H1 (cell line): ENCODE measurements around the gene CAMKMT. TPM values are rescaled to one million over a fixed set of nuclear protein-coding genes. Genes with fewer than 3 reads are reported as not detected.
A peak's percentile ranks its signal among the peaks of the same experiment; 100 is the strongest.

Experiments used
- CTCF ChIA-PET: fragments of 300-600 bp; sonication (Branson Sonifier 250); formaldehyde crosslinking; loops from one replicate; lab custom pipeline; 2021; ENCODE audit not compliant: partially characterized antibody; lab: Charles Lee
- POLR2A ChIA-PET: fragments of 300-600 bp; sonication (Branson Sonifier 250); formaldehyde crosslinking; loops from one replicate; lab custom pipeline; 2021; ENCODE audit warnings: inconsistent platforms; ENCODE audit not compliant: partially characterized antibody; lab: Charles Lee
- DNase-seq, 2 experiments: peaks; one replicate each; pipeline versions ENCODE4 v3.0.0 to v3.0.0-alpha.2; 2010 to 2022; ENCODE audit warnings: low spot score in 2 of 2, low read depth in 1 of 2, mixed read lengths in 1 of 2
- FAIRE-seq: peaks from 2 replicates; lab custom pipeline; 2011; peaks lifted over from hg19 to GRCh38; lab: Jason Lieb, UNC
- H2AFZ ChIP-seq: 2 replicates; pipeline ENCODE4 v1.8.1; 2012; ENCODE audit warnings: low read length, inconsistent platforms
- H2AK5ac ChIP-seq: 2 replicates; pipeline ENCODE4 v1.6.1; 2013; ENCODE audit warnings: low read depth, low read length
- H2BK120ac ChIP-seq: replicated peaks from 2 replicates; pipeline ENCODE3; 2013; ENCODE audit warnings: low read depth, low read length, inconsistent platforms
- H2BK12ac ChIP-seq: 2 replicates; pipeline ENCODE4 v1.6.1; 2013; ENCODE audit warnings: low read depth, low read length
- H2BK15ac ChIP-seq: 2 replicates; pipeline ENCODE4 v1.6.1; 2013; ENCODE audit warnings: low read length
- H2BK20ac ChIP-seq: 2 replicates; pipeline ENCODE4 v1.6.1; 2013; ENCODE audit warnings: low read length
- H2BK5ac ChIP-seq: 2 replicates; pipeline ENCODE4 v1.6.1; 2013; ENCODE audit warnings: low read depth, low read length
- H3K14ac ChIP-seq: 2 replicates; pipeline ENCODE4 v1.6.1; 2013; ENCODE audit warnings: inconsistent platforms; ENCODE audit not compliant: insufficient read length
- H3K18ac ChIP-seq: 2 replicates; pipeline ENCODE4 v1.6.1; 2013; ENCODE audit warnings: low read length; ENCODE audit errors: extremely low read depth
- H3K23ac ChIP-seq: 2 replicates; pipeline ENCODE4 v1.6.1; 2013; ENCODE audit warnings: inconsistent platforms; ENCODE audit not compliant: insufficient read length
- H3K23me2 ChIP-seq: 2 replicates; pipeline ENCODE4 v1.6.1; 2013; ENCODE audit warnings: low read depth, low read length
- H3K27ac ChIP-seq: 2 replicates; pipeline ENCODE4 v1.6.1; 2011; ENCODE audit warnings: low read depth, low read length, inconsistent platforms
- H3K27me3 ChIP-seq, 4 experiments: replicated peaks in 1 of 4; 1 replicate in 1 of 4; 2 replicates in 3 of 4; pipeline versions ENCODE4 v1.6.1 to v1.8.1; 2011 to 2013; ENCODE audit warnings: low read length in 3 of 4, mild to moderate bottlenecking in 3 of 4, inconsistent platforms in 2 of 4, mixed read lengths in 2 of 4, moderate library complexity in 1 of 4; ENCODE audit not compliant: control insufficient read depth in 3 of 4, insufficient read depth in 3 of 4; ENCODE audit errors: extremely low read depth in 1 of 4
- H3K36me3 ChIP-seq, 4 experiments: 2 replicates each; pipeline versions ENCODE4 v1.6.1 to v1.8.1; 2011 to 2013; ENCODE audit warnings: mild to moderate bottlenecking in 4 of 4, low read length in 3 of 4, moderate library complexity in 2 of 4, control low read depth in 1 of 4, inconsistent platforms in 1 of 4; ENCODE audit not compliant: insufficient read depth in 4 of 4, control insufficient read depth in 2 of 4
- H3K4ac ChIP-seq: replicated peaks from 2 replicates; pipeline ENCODE3; 2013; ENCODE audit warnings: low read length, low read depth, mixed read lengths, inconsistent platforms; ENCODE audit not compliant: insufficient read length
- H3K4me1 ChIP-seq, 4 experiments: replicated peaks in 1 of 4; 1 replicate in 1 of 4; 2 replicates in 3 of 4; pipeline versions ENCODE4 v1.6.1 to v1.8.1; 2011 to 2013; ENCODE audit warnings: low read length in 3 of 4, inconsistent platforms in 2 of 4, mixed read lengths in 1 of 4; ENCODE audit not compliant: insufficient read depth in 4 of 4, control insufficient read depth in 3 of 4
- H3K4me2 ChIP-seq, 2 experiments: 2 replicates each; pipeline versions ENCODE4 v1.6.1 to v1.8.1; 2011 to 2013; ENCODE audit warnings: low read depth in 2 of 2, low read length in 2 of 2, control low read depth in 1 of 2, inconsistent platforms in 1 of 2, mild to moderate bottlenecking in 1 of 2; ENCODE audit not compliant: insufficient read depth in 1 of 2
- H3K4me3 ChIP-seq, 4 experiments: fragments of 200-600, 300-600 bp in 1 of 4; sonication (generic), shearing (Covaris generic), sonication (Bioruptor Twin) in 1 of 4; 2 replicates each; pipeline versions ENCODE4 v1.5.1 to v1.8.1; 2011 to 2016; ENCODE audit warnings: low read length in 4 of 4, low read depth in 3 of 4, control low read depth in 2 of 4, inconsistent platforms in 2 of 4, mild to moderate bottlenecking in 2 of 4, mixed read lengths in 1 of 4, moderate library complexity in 1 of 4; ENCODE audit not compliant: insufficient read depth in 2 of 4; ENCODE audit errors: extremely low read depth in 1 of 4
- H3K56ac ChIP-seq: replicated peaks from 2 replicates; pipeline ENCODE3; 2013; ENCODE audit warnings: low read depth, mild to moderate bottlenecking, mixed read lengths, low read length, inconsistent platforms; ENCODE audit not compliant: insufficient read length
- H3K79me1 ChIP-seq: 2 replicates; pipeline ENCODE4 v1.6.1; 2013; ENCODE audit warnings: low read depth, low read length, control low read depth
- H3K79me2 ChIP-seq, 2 experiments: 2 replicates each; pipeline versions ENCODE4 v1.6.1 to v1.8.1; 2012 to 2013; ENCODE audit warnings: low read length in 2 of 2, mild to moderate bottlenecking in 2 of 2, inconsistent platforms in 1 of 2; ENCODE audit not compliant: insufficient read depth in 2 of 2, control insufficient read depth in 1 of 2
- H3K9ac ChIP-seq, 4 experiments: replicated peaks in 1 of 4; 1 replicate in 1 of 4; 2 replicates in 3 of 4; pipeline versions ENCODE4 v1.6.1 to v1.8.1; 2011 to 2013; ENCODE audit warnings: low read depth in 3 of 4, low read length in 3 of 4, control low read depth in 2 of 4, mild to moderate bottlenecking in 2 of 4, moderate library complexity in 2 of 4, inconsistent platforms in 1 of 4; ENCODE audit errors: extremely low read depth in 1 of 4
- H3K9me3 ChIP-seq, 2 experiments: 2 replicates each; pipeline versions ENCODE4 v1.6.1 to v1.8.1; 2012 to 2013; ENCODE audit warnings: mild to moderate bottlenecking in 2 of 2, moderate library complexity in 2 of 2, control low read depth in 1 of 2, inconsistent platforms in 1 of 2, low read depth in 1 of 2, low read length in 1 of 2, mixed read lengths in 1 of 2; ENCODE audit not compliant: insufficient read depth in 2 of 2
- H4K20me1 ChIP-seq, 2 experiments: replicated peaks in 1 of 2; 2 replicates each; pipeline versions ENCODE3 to v1.8.1; 2011 to 2013; ENCODE audit warnings: inconsistent platforms in 2 of 2, low read length in 2 of 2, mild to moderate bottlenecking in 1 of 2; ENCODE audit not compliant: insufficient read depth in 2 of 2, control insufficient read depth in 1 of 2
- H4K5ac ChIP-seq: 2 replicates; pipeline ENCODE4 v1.6.1; 2013; ENCODE audit warnings: low read length, low read depth, mixed read lengths, inconsistent platforms; ENCODE audit not compliant: insufficient read length
- H4K8ac ChIP-seq: 2 replicates; pipeline ENCODE4 v1.8.0; 2013; ENCODE audit warnings: mild to moderate bottlenecking, moderate library complexity, low read length, inconsistent platforms; ENCODE audit not compliant: insufficient read depth; ENCODE audit errors: extremely low read depth
- H4K91ac ChIP-seq: replicated peaks from 2 replicates; pipeline ENCODE3; 2013; ENCODE audit warnings: low read length, mixed read lengths, inconsistent platforms; ENCODE audit not compliant: insufficient read length
- ATF2 ChIP-seq: IDR thresholded peaks from 2 replicates; pipeline ENCODE4 v1.6.1; 2012; ENCODE audit warnings: low read length, inconsistent platforms
- CBX5 ChIP-seq: fragments of 300-800, 300-1000 bp; sonication (generic); IDR thresholded peaks from 2 replicates; pipeline ENCODE4 v1.7.1; 2016; ENCODE audit warnings: antibody characterized with exemption, low read length, low read depth
- CHD2 ChIP-seq: IDR thresholded peaks from 2 replicates; pipeline ENCODE4 v1.6.1; 2012; ENCODE audit warnings: low read length, improper control_type of control experiment
- EGR1 ChIP-seq: IDR thresholded peaks from 2 replicates; pipeline ENCODE4 v1.6.1; 2011; ENCODE audit warnings: low read depth, low read length, borderline replicate concordance
- EZH2 ChIP-seq: fragments of 200-600 bp; sonication (generic); IDR thresholded peaks from 2 replicates; pipeline ENCODE4 v1.7.1; 2012; ENCODE audit warnings: low read depth, mild to moderate bottlenecking, moderate library complexity, low read length, inconsistent platforms; ENCODE audit not compliant: severe bottlenecking
- FOSL1 ChIP-seq: IDR thresholded peaks from 2 replicates; pipeline ENCODE4 v1.6.1; 2011; ENCODE audit warnings: mild to moderate bottlenecking, low read depth, low read length, moderate library complexity; ENCODE audit not compliant: insufficient read depth
- MAX ChIP-seq: IDR thresholded peaks from 2 replicates; pipeline ENCODE4 v1.6.1; 2012; ENCODE audit warnings: inconsistent platforms
- NRF1 ChIP-seq: IDR thresholded peaks from 2 replicates; pipeline ENCODE4 v1.6.1; 2011; ENCODE audit warnings: mild to moderate bottlenecking, low read depth, low read length, improper control_type of control experiment
- POU5F1 ChIP-seq: IDR thresholded peaks from 2 replicates; pipeline ENCODE4 v1.6.1; 2011; ENCODE audit warnings: low read depth, mild to moderate bottlenecking, low read length, moderate library complexity
- RAD21 ChIP-seq, 2 experiments: IDR thresholded peaks in 1 of 2; conservative IDR thresholded peaks in 1 of 2; 2 replicates each; pipeline ENCODE4 v1.6.1; 2011; ENCODE audit warnings: low read depth in 2 of 2, low read length in 2 of 2, improper control_type of control experiment in 1 of 2, inconsistent platforms in 1 of 2, mild to moderate bottlenecking in 1 of 2, moderate library complexity in 1 of 2
- WGBS, 2 experiments: shearing (Covaris generic) in 1 of 2; methylation state at CpG; one replicate each; pipeline versions ENCODE4 v1.1.6 to v1.1.7; 2013 to 2015; ENCODE audit warnings: low lambda C conversion rate in 2 of 2, mixed read lengths in 2 of 2, inconsistent platforms in 1 of 2, low coverage in 1 of 2, missing lambda C conversion rate in 1 of 2; ENCODE audit not compliant: insufficient replicate concordance in 2 of 2, insufficient coverage in 1 of 2, insufficient read length in 1 of 2; ENCODE audit errors: extremely low coverage in 1 of 2, missing lambda C conversion rate in 1 of 2; 5-methylcytosine and 5-hydroxymethylcytosine counted together
- polyA plus RNA-seq, 7 experiments: library from polyadenylated mRNA; depleted of rRNA in 3 of 7; stranded (reverse) in 5 of 7; unstranded in 2 of 7; fragments of >200 nt in 5 of 7; fragments of 200-250 nt in 2 of 7; gene quantifications; 1 replicate in 5 of 7; 2 replicates in 1 of 7; 4 replicates in 1 of 7; pipeline versions ENCODE4 v1.2.1 to v1.2.3, GENCODE V29; 2011 to 2013; ENCODE audit warnings: missing spikeins in 2 of 7, mixed read lengths in 2 of 7
- total RNA-seq: library from RNA; stranded (reverse); fragmentation: NEBNext Ultra II Directional; extraction: Animal tissue kit (Norgen Biotek cat#: 25700); gene quantifications from 2 replicates; pipeline ENCODE4 v1.2.1, GENCODE V29; 2021

The CAMKMT gene
- total and polyA plus RNA-seq, 2 of the 8 experiments (the other 6 are each of a cell fraction or from before 2014, with no cell fraction given) = 14.7 to 22.4 TPM

- ChIA-PET CTCF (no interaction called here), POLR2A (no interaction called here)
- Histone ChIP-seq H3K4me1 (peaks cover 0 to 18% (median 9%) of the 10 kb centered on the region in 4 experiments; a peak in 4 of 7 replicates), H3K79me2 (no peaks in the 10 kb centered on the region), H3K4me2 (no peak overlapping the region), H3K9ac (no peak overlapping the region), H3K4me3 (no peak overlapping the region), H4K5ac (no peak overlapping the region), H3K23me2 (no peaks in the 10 kb centered on the region), H3K27me3 (no peaks in the 10 kb centered on the region), H4K8ac (no peak overlapping the region; the same call in 1 of the 2 replicates), H2BK15ac (0 out of 2 replicates have a peak overlapping the region, but pooled peaks have one; percentile 33), H3K27ac (no peak overlapping the region), H3K23ac (no peak overlapping the region), H3K36me3 (no peaks in the 10 kb centered on the region; a peak in 1 of 8 replicates), H3K79me1 (no peaks in the 10 kb centered on the region; the same call in 1 of the 2 replicates), H4K20me1 (no peaks in the 10 kb centered on the region), H3K14ac (no peak overlapping the region), H2BK5ac (no peak overlapping the region), H2BK12ac (0 out of 2 replicates have a peak overlapping the region, but pooled peaks have one; percentile 10), H2AK5ac (no peak overlapping the region), H3K9me3 (no peaks in the 10 kb centered on the region), H4K91ac (no peak overlapping the region), H2BK120ac (no peak overlapping the region), H3K18ac (no peak overlapping the region), H3K4ac (no peak overlapping the region), H3K56ac (no peak overlapping the region), H2AFZ (no peak overlapping the region), H2BK20ac (peak overlapping the region; percentile 24; the same call in 1 of the 2 replicates)
- 87% methylated on average over 3 of the region's 3 CpGs; no CpG with 5 or more reads in 1 of the 2 experiments for WGBS, 2 experiments
- DNase-seq (no peak), FAIRE-seq (no peak)
- TF ChIP-seq MAX = no peak
- TF ChIP-seq EGR1 = no peak
- TF ChIP-seq EZH2 = no peak
- TF ChIP-seq NRF1 = no peak
- no peak for TF ChIP-seq POU5F1
- no peak for TF ChIP-seq FOSL1
- no peak for TF ChIP-seq CHD2
- TF ChIP-seq ATF2 = no peak
- no peak for TF ChIP-seq RAD21 (IDR thresholded peaks at IDR 0.05 in 1 of 2, conservative IDR thresholded peaks at IDR 0.05 in 1 of 2; ENCODE audit: low read depth in 2 of 2, low read length in 2 of 2)
- TF ChIP-seq CBX5 = no peak
These were observed 392.0 kb downstream of the CAMKMT start for GRCh38 chr2:44753552-44754285.
